HG03565 (cell line): ENCODE measurements around the gene SPAAR.
"Not testable (repeated sequence)": the region's sequence is repeated elsewhere in the genome, so short reads cannot be mapped to it uniquely, and the experiment has no call there.

Experiments
- ATAC-seq: cut with Tn5 transposase; IDR thresholded peaks from one replicate; pipeline ENCODE4 v1.9.1; 2021; ENCODE audit warnings: mild to moderate bottlenecking, moderate library complexity; ENCODE audit not compliant: unreplicated experiment

SPAAR gene

DNA sequence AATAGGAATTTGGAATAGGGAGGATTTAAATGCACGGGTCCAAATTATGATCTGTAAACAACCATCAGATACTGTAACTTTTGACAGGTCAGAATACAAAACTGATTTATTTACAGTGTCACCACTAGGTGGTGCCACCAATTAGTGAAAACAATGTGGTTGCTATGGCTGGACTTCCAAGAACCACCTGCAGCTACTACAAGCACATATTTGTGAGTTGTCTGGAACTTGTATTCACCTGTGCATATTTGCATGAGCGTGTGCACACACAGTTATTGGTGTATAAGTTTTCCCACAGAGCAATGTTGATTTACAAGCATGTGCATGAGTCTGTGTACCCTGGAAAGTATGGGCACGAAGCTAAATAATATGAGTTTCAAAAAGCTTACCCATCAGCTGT lies 6.2 kb upstream of the SPAAR start:
- ATAC-seq = no peak

DNA sequence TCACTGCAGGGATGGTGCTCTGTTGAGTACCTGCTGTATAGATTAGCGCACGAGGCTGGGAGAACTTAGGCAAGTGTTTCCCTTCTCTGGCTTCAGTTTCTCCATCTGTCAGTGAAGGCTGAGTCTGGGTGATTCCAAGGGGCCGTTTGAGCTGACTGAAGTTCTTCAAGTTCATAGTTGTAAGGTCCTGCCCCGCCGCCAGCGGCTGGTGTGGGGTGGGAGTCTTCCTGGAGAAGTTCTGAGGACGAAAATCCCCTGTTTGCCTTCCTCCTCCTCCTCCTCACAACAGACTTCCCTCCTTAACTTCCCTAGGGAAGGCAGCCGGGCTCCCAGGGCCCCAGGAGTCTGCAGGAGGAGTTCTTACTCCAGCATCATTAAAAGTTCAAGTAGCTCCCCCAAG lies 5.0 kb upstream of the SPAAR start:
- ATAC-seq = no peak

DNA sequence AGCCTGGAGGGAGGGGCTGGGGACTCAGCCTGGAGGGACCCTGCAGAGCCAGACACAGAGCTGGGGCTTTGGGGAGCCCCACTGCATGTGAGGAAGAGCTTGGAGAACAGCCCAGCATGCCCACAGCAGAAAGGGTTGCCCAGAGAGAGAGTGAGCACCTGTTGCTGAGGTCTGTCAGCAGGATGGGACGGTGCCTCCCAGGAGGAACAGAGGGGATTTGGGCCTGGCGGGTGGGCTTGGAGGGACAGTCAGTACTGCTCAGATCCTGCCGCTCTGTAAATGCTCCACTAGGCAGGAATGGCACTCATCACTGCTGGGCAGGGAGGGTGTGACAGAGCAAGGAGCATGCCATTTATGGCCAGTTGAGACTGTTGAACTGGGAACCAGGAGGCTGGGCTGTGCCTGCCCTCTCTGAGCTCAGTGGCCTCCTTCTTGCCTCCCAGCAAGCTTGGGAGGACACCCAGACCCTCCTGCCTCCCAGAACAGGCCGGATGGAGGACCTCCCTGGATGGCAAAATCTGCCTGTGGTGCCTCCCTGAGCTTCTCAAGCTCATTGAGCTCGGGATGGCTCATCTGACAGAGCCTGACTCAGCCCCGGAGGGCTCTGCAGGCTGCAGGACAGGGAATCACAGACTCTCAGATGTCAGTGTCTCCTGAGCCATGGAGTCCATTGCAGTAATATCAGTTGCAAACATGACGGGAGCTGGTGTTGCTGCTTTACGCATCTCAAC lies 4.1 kb upstream of the SPAAR start:
- no peak for ATAC-seq

DNA sequence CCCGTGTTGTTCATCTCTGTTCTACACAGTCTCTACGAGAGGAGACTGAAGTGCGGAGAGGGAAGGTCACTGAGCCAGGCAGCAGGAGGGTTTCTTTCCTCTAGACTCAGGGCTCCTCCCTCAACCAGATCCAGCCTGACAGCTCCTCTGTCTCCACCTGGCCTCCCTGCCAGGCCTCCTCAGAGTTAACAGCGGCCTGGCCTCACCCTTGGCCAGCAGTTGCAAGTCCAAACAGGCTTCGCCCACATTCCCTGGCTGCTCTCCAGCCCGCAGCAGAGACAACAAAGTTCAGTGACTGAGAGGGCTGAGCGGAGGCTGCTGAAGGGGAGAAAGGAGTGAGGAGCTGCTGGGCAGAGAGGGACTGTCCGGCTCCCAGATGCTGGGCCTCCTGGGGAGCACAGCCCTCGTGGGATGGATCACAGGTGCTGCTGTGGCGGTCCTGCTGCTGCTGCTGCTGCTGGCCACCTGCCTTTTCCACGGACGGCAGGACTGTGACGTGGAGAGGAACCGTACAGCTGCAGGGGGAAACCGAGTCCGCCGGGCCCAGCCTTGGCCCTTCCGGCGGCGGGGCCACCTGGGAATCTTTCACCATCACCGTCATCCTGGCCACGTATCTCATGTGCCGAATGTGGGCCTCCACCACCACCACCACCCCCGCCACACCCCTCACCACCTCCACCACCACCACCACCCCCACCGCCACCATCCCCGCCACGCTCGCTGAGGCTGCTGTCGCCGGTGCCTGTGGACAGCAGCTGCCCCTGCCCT lies 3.2 kb upstream of the SPAAR start, which contains the start of gene HRCT1:
HRCT1 (plus strand) TSS at position 291 of the 768 bp plus-strand sequence; CDS start at position 377, 86 bp downstream.
- ATAC-seq = no peak

DNA sequence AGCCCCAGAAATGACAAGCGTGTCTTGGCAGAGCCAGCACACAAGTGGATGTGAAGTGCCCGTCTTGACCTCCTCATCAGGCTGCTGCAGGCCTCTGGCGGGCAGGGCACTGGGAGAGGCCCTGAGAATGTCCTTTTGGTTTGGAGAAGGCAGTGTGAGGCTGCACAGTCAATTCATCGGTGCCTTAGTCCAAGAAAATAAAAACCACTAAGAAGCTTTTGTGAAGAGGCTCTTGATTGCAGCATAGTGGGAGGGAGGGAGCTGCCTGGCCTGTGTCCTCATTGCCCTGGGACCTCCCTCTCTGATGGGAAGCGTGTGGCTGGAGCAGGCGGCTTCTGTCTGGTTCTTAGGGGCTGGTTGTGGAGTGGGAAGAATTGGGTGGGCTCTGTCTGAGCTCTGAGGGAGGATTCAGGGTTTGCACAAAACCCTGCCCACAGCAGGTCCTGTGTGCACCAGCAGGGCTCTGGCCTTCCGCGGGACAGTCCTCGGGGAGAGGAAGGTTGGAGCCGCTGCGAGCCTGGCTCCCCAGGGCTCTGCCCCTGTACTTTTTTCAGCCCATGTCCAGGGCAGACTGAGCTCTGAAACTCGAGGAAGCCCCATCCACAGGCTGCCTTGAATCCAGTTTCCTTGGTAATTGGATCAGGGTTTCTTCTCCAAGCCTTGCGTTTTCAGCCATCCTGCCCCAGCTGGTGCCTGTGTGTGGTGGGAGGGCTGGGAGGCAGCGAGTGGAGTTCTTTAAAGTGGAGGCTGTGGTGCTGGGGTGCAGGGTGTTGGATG lies 2.2 kb upstream of the SPAAR start:
- ATAC-seq = no peak

DNA sequence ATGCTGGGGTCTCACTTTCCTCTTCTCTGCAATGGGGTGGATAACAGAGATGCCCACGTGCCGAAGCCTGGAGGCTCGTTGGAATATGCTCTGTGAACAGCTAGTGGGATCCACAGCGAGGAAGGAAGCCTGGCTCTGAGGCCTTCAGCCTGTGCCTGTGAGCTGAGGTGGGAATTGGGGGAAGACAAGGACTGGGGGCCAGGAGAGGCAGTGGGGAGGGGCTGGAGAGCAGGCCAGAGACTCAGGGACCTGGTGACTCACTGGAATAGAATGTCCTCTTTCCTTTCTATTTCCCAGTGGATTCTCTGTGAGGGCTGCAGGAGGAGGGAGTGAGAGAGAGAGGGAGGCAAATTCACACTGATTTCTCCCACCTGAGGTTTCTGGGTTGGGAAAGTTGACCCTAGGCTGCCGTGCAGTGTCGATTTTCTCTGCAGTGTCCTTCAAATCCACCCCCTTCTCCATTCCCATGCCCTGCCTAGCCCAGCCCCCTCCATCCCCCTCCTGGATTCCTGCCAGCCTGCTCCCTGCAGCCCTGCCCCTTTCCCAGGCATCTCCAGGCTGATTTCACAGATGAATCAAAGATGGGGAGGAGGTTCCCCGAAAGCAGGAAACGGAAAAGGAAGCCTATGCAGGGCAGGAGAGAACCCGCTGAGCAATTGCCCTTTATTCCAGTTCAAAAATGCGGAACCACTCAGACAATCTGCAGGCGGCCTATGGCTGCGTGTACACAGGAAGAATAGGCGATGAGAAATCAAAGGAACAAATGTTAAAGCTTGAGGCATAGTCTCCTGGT lies 1.4 kb upstream of the SPAAR start:
- no peak for ATAC-seq

DNA sequence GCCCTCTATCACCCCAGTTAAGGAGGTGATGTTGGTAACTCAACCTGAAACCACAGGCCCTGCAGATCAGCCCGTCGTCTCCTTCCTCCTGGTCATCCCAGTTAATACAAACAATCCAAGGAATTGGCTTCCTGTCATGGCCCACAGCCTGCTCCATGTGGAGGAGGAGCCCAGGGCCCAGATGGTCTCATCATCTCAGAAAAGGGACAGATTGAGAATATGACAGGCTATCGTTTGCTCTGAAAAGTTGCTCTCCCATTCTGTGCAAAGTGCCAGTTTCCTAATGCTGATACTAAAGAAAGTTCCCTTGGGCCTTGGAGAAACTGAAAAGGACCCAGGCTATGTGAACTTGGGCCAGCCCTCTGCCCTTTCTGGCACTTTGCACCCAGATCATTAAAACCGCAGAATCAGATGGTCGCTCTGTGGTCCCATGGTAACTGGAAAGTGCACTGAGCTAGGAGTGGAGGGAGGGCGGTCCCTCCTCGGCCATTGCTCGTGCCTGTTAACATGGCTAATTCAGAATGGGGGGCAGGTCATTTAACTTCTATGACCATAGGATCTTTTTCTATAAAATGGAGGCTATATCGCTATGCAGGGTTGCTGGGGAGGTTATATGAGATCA lies 675 bp upstream of the SPAAR start:
- no peak for ATAC-seq

DNA sequence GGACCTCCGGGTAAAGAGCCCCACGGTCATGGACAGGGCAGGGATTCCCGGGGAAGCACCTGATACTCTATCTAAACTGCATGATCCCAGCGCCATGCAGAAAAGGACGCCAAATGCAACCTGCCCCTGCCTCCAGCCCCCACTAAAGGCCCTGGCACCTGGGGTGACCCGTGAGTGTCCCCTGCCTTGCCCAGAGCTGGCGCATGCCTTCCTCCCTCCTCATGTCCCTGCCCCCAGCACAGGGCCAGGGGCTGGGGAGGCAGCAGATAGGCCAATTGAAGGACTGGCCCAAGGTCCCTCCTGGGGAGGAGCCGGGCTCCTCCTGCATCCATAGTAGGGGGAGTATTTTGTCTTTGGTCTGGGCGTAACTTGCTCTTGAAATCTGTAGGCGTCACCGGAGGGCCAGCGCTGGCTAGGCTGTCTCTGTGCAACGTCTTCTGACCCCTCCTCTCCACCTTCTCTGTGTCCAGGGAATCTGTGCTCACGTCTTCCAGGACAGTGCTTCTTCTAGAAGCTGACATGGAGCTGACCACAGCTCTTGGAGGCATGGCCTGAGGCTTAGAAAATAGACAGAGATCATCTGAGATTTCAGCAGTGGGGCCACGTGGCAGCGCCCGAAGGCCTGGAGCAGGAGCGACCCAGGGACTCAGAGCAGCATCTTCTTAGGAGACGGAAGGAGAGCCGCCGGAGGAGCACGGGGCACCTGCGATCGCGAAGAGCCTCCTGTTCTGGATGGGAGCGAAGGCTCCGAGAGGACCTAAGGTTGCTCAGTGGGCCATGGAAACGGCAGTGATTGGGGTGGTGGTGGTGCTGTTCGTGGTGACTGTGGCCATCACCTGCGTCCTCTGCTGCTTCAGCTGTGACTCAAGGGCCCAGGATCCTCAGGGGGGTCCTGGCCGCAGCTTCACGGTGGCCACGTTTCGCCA lies 660 bp downstream of the SPAAR start:
- no peak for ATAC-seq

DNA sequence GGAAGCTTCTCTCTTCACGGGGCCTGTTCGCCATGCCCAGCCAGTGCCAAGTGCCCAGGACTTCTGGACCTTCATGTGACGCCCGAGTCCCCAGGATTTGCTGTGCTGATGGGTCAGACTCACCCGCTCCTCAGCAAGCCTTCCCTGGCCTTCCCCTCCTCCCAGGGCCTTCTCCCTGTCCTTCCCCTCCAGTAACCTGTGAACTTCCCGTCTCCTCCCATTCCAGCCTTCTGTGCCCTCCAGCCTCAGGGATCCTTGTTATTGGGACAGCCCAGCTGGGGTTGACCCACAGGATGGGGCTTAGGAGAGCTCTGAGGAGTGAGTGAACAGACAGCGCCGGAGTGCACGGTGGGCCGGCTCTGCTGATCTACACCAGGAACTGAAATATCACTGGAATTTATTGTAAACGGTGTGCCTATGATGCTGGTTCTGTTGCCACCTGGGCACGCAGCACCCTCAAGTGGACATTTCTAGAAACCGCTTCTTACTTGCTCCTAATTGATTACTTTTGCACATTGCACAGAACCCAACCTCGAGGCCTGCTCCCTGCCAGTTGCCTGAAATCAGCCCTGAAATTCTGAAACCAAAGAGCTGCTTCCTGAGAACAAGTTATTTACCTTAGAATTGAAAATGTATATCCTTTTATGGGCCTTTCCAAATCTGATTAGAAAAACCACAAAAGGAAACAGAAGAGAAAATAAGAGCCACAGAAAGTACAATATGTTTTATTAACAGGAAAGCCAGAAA lies 1.5 kb downstream of the SPAAR start:
- no peak for ATAC-seq

DNA sequence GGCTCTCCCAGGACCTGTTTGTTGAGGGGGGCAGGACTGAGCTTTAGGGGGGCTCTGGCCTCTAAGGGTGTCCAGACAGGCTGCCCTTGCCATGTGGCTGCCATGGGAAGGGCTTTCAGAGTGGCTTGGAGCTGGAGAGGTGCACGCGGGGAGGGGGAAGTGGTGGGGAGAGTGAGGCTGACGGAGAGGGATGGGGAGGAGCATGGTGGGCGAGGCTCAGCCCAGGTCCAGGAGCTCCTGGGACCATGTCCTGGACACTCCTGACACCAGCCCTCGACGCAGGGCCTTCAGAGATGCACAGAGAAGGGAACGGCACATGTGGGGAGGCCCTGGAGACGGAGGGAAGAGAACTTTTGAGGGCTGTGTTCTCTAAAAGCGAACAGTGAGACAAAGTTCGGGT lies 2.4 kb downstream of the SPAAR start:
- ATAC-seq = no peak

DNA sequence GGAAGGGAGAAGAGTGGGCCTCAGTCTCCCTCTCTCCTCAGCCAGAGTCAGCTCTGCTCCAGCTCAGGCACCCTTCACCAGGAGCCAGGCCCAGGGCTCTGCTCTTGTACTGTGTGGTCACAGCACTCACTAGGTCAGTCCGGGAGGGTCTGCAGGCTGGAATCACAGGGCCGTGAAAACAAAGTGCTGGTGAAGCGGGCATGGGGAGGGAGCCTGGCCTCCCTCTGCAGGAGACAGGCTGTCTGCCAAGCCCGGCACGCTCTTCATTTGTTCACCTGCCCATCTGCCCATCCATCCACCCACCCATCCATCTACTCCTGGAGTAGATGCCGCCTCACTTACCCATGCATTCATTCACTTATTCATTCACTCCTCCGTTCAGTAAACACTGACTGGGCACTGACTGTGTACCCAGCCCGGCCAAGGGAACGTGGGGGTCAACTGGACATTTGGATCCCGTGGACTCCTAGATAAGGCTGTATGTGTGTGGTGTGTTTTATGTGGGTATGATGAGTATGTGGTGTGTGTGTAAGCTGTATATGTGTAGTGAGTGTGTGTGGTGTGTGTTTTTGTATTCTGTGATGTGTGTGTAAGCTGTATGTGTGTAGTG lies 3.6 kb downstream of the SPAAR start:
- ATAC-seq = no peak

DNA sequence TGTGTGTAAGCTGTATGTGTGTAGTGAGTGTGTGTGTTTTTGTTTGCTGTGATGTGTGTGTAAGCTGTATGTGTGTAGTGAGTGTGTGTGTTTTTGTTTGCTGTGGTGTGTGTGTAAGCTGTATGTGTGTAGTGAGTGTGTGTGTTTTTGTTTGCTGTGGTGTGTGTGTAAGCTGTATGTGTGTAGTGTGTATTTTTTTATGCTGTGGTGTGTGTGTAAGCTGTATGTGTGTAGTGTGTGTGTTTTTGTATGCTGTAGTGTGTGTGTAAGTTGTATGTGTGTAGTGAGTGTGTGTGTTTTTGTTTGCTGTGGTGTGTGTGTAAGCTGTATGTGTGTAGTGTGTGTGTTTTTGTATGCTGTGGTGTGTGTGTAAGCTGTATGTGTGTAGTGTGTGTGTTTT lies 4.1 kb downstream of the SPAAR start:
- not testable (repeated sequence) for ATAC-seq

DNA sequence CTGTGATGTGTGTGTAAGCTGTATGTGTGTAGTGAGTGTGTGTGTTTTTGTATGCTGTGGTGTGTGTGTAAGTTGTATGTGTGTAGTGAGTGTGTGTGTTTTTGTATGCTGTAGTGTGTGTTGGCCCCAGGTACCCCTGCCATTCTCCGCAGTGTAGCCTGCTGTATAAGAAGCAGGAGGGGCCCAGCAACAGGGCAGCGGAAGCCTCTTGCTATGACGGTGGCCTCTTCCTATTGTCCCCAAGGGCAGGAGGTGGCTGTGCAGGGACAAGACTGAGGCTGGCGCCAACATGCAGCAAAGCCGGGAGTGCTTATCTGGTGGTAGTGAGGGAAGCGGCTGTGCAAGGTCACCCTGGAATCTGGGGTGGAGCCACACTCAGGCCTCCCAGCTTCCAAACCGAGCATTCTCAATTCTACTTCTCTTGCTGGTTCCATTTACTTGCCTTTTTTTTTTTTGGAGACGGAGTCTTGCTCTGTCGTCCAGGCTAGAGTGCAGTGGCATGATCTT lies 5.1 kb downstream of the SPAAR start:
- ATAC-seq = no peak

DNA sequence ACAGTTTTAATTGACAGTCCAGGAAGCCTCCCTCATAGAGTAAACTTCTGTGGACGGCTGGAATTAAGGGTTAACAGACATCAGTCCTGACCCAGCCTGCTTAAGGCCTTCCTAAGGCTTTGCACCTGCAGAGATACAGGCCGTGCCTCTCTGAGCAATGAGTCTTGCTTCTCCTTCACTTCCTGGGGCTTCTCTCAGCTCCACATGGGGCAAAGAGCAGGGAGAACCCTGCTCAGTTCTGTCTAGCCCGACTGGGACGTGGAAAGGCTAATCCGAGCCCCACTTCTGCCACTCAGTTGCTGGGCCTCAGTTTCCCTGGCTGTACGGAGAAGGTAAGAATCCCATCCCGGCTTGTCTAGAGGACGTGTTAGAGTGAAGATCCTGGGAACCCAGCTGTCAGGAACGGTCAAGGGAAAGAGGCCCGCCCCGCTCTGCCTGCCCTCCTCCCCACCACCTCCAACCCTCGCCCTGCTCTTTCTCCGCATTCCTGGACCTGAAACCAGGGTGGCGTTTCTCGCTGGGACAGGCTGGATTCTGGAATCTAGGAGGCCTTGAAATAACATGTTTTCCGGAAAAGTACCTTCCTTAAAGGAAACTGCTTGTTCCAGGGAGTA lies 6.5 kb downstream of the SPAAR start:
- no peak for ATAC-seq

DNA sequence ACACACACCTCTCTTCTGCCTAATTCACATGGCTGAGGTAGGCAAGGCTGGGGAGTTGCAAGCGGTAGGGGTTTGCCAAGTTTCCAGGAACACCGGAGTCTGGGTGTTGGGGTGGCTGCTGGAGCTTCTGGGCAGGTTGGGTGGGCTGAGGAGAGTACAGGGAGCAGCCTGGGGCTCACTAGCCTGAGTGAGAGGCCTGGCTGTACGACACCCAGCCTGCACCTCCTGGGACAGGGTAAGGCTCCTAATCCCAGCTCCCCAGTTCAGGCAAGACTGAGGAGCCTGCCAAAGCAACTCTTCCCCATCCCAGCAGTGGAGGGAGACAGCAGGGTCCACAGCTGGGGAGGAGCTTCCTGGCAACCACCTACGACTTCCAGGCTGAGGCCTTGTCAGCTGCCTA lies 8.0 kb downstream of the SPAAR start:
- no peak for ATAC-seq

DNA sequence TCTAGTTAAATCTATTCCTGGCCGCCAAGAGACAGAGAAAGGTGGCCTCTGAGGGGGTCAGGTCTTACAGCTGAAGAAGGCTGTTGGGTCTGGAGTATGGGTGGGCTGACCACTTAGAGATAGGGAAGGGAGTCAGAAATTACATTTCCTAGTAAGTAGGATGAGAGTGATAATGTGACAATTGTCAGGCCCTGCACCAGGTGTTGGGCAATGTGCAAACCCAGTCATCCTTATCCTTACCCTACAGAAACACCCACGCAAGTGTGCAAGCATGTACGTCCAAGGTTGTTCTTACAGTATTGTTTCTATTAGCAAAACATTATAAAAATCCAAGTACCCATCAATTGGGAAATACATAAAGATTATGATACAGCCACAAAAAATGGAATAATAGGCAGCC lies 9.5 kb downstream of the SPAAR start:
- no peak for ATAC-seq

DNA sequence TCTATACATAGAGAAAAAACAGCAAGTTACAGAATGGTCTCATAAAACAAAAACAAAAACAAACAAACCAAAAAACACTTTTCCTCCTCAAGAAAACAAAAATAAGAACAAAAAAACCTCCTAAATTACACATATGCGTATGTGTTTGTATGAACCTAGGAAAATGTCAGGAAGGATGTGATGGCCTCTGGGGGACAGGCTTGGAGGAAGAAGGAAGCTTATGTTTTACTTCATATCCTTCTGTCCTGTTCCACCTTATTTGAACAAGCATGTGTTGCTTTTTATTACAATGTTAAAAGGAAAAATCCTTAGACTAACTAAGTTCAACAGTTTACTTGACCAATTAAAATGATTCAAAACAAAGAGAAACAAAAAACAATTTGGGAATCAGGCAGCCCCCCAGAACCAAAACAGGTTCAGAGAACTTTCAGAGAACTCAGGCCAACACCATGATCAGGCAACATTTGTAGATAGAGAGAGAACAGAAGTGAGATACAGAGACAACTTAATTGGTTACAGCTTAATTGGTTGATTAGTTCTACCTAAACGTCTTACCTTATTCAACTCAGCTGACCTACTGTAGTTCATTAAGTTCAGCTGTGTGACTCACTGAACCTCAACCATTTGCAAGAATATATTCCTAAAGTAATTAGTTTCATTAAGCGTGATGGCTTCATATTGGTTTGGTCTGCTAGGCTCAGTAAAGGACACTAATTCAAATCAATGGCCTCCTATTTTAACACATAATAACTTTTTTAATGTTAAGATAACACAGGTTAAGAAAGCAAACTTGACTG lies 10.1 kb downstream of the SPAAR start:
- ATAC-seq = no peak
